GM13976 (cell line): Measurements from ENCODE around the gene TMEM252.

Source experiments
- DNase-seq: peaks from one replicate; pipeline ENCODE4 v3.0.0; 2012; ENCODE audit warnings: low spot score
- CTCF ChIP-seq: IDR thresholded peaks from 2 replicates; pipeline ENCODE4 v1.5.1; 2012; ENCODE audit warnings: borderline replicate concordance, mild to moderate bottlenecking; ENCODE audit not compliant: insufficient read depth; ENCODE audit errors: extremely low read depth, missing control alignments, control extremely low read depth
- in situ Hi-C: fragments of 300-500 bp; cut with MboI; formaldehyde crosslinking; loops from one replicate; pipeline ENCODE4 v1.12.0; 2022; ENCODE audit warnings: low sequenced_read_pairs, mixed read lengths, inconsistent platforms; ENCODE audit not compliant: unreplicated experiment

Gene TMEM252

DNA sequence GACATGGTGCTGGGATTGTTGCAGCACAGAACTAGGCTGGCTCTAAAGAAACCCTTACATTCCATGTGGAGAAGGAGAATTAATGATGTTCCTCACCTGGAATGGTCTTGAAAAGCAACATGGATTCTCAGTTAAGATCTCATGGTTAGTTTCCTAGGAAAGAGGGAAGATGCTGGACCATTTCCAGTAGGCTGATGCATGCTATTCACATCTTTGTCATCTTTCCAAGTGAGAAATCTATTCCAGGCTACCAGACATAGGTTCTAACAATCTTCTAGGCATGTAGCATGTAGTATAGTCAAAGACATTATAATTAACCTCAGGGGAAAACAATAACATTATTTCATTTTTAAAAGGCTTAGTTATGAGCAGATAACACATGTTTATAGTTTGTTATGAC, 44.3 kb downstream of the TMEM252 start:
- DNase-seq, result no peak
- TF ChIP-seq CTCF, result no peak
- in situ Hi-C loops, result no loop called here

DNA sequence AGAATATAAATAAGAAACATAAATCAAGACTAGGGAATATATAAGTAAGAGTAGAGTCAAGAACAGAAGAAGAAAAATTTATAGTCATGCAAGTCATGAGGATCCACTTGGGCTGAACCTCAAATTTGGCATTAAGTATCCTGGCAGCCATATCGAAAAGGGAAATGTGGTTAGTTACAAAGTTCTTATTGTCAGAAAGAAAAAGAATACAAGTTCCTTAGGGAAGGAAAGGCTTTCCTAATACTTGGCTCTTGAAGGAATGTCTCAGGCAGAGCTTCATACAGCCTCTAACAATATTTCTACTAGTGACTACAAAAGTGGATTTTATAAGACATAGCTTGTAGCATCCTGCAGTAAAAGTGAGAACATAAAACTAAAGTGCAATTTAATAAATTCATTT, 45.4 kb downstream of the TMEM252 start:
- in situ Hi-C loops, result no loop called here

DNA sequence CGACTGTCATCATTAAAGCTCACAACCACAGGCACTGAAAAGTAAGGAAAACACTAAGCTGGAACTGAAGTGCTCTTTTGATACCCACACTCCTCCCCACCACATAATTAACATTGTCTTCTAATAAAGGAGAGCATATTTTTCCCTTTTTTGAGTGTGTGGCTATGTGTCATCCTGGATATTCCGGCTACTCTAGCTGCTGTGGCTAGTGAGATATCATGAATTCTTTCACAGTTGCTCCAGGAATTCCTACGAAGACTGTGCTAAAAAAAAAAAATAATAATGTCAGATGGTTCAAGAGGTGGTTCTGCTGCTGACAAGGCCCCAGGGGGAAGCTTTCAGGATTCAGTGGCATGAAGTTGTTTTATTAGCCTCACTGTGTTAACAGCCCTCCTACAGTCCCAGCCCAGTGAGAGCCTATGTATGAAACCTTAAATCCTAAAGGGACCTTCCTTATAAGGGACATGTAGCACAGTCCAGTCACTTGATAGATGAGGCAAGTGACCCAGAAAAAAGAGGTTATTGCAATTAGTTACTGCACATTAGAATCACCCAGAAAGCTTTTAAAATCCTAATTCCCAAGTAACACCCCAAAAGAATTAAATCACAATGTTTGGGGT, 46.6 kb downstream of the TMEM252 start:
- in situ Hi-C loops, result no loop called here
- DNase-seq, result no peak
- no peak for TF ChIP-seq CTCF

More for the DNA sequence above, 45.4 kb downstream of the TMEM252 start:
- DNase-seq, result no peak
- TF ChIP-seq CTCF, result no peak

- DNase-seq, result no peak
- no peak for TF ChIP-seq CTCF
- in situ Hi-C loops, result no loop called here
Measured at GRCh38 chr9:68493541-68493940, 47.1 kb downstream of the TMEM252 start.

- in situ Hi-C loops, result no loop called here
- no peak for DNase-seq
- no peak for TF ChIP-seq CTCF
Measured at GRCh38 chr9:68492806-68493205, 47.9 kb downstream of the TMEM252 start.

DNA sequence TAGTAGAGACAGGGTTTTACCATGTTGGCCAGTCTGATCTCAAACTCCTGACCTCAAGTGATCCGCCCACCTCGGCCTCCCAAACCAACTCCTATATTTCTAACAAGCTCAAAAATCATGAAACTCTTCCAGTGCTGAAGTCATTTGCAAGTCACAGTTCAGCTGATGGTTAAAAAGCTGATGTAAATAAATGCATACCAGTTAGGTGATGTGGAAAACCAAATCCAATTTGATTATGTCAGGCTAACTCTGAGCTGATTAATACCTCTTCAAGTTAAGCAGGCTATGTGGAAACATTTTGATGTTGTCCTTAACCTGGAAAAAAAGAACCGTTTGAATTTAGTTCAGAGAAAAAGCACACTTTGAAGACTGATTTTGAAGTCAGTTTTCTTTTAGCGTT, 51.0 kb downstream of the TMEM252 start:
- no peak for DNase-seq
- TF ChIP-seq CTCF, result no peak
- in situ Hi-C loops, result no loop called here
